GM19395 (cell line): Measurements from ENCODE around the gene CACNG7.

Source experiments
- ATAC-seq: cut with Tn5 transposase; IDR thresholded peaks from one replicate; pipeline ENCODE4 v1.9.1; 2021; ENCODE audit warnings: mild to moderate bottlenecking, moderate library complexity; ENCODE audit not compliant: unreplicated experiment

CACNG7 gene

GRCh38 chr19:53904909-53905308, 4.2 kb upstream of the CACNG7 start:
- no peak for ATAC-seq

GRCh38 chr19:53905787-53906186, 3.3 kb upstream of the CACNG7 start:
- no peak for ATAC-seq

GRCh38 chr19:53906211-53907192, 2.6 kb upstream of the CACNG7 start:
- no peak for ATAC-seq

- ATAC-seq = no peak
These were observed 1.9 kb upstream of the CACNG7 start for GRCh38 chr19:53907193-53907581.

GRCh38 chr19:53907690-53908089, 1.4 kb upstream of the CACNG7 start:
- ATAC-seq = no peak

GRCh38 chr19:53908106-53908934, 758 bp upstream of the CACNG7 start:
- no peak for ATAC-seq

- no peak for ATAC-seq
These were observed 542 bp downstream of the CACNG7 start for GRCh38 chr19:53909471-53910169.

- ATAC-seq = no peak
These were observed 1.1 kb downstream of the CACNG7 start for GRCh38 chr19:53910170-53910518.

GRCh38 chr19:53912653-53913052, 3.6 kb downstream of the CACNG7 start:
- ATAC-seq = no peak

GRCh38 chr19:53915000-53915399, 5.9 kb downstream of the CACNG7 start:
- ATAC-seq = no peak

- ATAC-seq = no peak
These were observed 6.9 kb downstream of the CACNG7 start for GRCh38 chr19:53916004-53916403.

- ATAC-seq = no peak
These were observed 8.3 kb downstream of the CACNG7 start for GRCh38 chr19:53917356-53917755.

- no peak for ATAC-seq
These were observed 18.7 kb downstream of the CACNG7 start for GRCh38 chr19:53927739-53928138.

- no peak for ATAC-seq
These were observed 27.0 kb downstream of the CACNG7 start for GRCh38 chr19:53936029-53936428.

GRCh38 chr19:53942001-53942786, 33.1 kb downstream of the CACNG7 start:
- ATAC-seq = no peak

GRCh38 chr19:53944416-53944815, 35.3 kb downstream of the CACNG7 start:
- ATAC-seq = no peak

- no peak for ATAC-seq
These were observed 35.9 kb downstream of the CACNG7 start for GRCh38 chr19:53944933-53945332.

GRCh38 chr19:53945441-53945840, 36.4 kb downstream of the CACNG7 start:
- no peak for ATAC-seq

- ATAC-seq = no peak
These were observed 36.9 kb downstream of the CACNG7 start for GRCh38 chr19:53945998-53946397.

GRCh38 chr19:53947624-53948023, 38.5 kb downstream of the CACNG7 start:
- ATAC-seq = no peak
